DMS53 treated with DMSO at 0.1 percent for 48 hours (cell line): Measurements from ENCODE around the gene CIB4.
"Not testable (repeated sequence)": the region's sequence is repeated elsewhere in the genome, so short reads cannot be mapped to it uniquely, and the experiment has no call there.

ENCODE experiments used
- DNase-seq: peaks from one replicate; lab custom pipeline; 2025; ENCODE audit not compliant: unreplicated experiment; lab: John Stamatoyannopoulos, UW

CIB4 gene

DNA sequence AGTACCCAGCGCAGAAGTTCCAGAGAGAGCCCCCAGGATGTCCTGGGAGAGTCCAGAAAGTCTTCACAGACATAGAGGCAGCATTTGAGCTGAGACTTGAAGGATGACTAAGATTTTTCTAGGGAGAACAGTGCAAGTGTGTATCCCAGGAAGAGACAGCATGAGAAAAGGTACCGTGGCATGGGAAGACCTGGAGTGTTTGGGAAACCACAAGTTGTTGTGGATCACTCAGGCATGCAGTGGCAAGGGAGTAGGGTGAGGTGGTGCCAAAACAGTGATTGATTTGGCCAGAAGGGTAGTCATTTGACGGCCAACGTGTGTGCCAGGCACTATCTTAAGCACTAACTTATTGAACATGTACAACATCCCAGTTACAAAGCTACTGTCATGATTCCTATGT lies 26.9 kb upstream of the CIB4 start:
- DNase-seq: no peak

GRCh38 chr2:26666671-26667070 lies 25.5 kb upstream of the CIB4 start:
- DNase-seq: no peak

GRCh38 chr2:26665296-26665695 lies 24.1 kb upstream of the CIB4 start:
- DNase-seq: not testable (repeated sequence)

GRCh38 chr2:26660363-26660962 lies 19.3 kb upstream of the CIB4 start:
- DNase-seq: no peak

DNA sequence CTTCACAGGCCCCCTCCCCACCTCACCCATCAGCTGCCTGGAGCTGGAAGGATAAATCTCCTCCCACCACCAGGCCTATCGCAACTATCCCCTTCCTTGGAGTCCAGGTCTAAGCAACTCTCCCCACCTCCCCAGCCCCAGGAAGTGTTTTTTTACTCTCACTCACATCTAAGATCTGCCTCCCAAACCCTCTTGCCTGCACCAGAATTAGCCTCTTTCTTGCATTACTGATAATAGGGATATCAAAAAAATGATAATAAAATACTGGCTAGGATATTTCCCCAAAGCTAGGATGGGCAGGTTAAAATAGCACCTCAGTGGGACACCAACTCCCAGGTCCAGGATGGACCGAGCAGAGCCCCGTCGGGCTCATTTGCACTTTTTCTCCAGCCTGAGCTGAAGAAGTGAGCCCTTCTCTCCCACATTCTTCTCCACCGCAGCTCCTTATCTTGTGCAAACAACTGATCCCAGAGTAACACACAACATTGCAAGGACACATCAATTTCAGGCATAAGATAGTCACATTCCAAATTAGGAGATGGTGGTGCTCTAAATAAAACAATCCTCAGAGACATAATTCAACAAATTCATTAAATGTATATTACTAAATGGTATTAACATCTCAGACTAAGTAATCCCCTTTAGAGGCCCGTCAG lies 17.7 kb upstream of the CIB4 start:
- no peak for DNase-seq

- no peak for DNase-seq
Measured at GRCh38 chr2:26657265-26657664, 16.1 kb upstream of the CIB4 start.

- no peak for DNase-seq
Measured at GRCh38 chr2:26655611-26656195, 14.5 kb upstream of the CIB4 start.

GRCh38 chr2:26655120-26655519 lies 14.0 kb upstream of the CIB4 start:
- not testable (repeated sequence) for DNase-seq

DNA sequence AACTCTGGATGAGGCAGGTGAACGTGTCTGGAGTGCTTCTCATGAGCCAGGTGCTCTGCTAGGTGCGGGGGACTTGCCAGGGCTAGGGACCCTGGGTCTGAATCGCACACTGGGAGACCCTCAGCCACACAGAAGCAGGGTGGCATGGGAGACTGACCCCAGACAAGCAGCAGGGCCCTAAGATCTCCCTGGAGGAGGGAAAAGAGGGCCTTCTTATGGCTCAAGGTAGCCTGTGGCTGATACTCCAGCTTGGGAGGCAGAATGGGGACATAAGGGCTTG lies 12.8 kb upstream of the CIB4 start:
- no peak for DNase-seq

DNA sequence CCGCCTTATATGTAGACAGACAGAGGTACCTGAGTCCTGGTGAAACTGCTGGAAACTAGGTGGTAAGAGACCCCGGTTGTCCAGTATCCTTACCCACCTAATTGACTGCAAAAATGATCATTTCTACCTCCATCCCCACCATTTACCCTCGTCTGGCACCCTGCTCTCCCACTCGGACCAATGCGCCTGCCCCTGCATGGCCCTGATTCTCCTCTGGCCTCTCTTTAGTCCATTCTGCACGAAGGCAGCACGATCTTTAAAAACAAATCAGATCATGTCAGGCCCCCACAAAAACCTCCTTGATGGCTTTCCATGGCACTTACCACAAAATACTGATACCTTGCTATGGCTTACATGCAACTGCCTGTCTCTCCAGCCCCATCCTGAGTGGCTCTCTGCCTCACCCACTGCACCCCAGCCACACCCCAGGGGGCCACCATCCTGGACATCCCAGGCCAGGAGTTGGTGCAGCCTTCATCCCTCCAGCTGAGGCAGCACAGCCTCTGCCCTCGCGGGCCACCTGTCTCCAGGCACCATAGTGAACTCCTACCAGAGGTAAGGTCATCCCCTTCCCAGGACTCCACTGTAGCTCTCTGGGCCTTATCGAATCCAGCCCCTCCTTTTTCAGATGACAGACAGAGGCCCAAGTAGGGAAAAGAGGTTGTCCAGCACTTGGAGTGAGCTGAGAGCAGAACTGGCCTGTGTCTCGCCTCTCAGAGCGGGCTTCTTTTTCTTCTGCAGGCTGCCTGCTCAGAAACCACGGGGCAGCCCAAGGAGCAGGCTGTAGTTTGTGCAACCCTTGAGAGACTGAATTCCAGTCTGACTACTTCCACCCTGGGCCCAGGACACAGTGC lies 12.3 kb upstream of the CIB4 start:
- DNase-seq: no peak

- no peak for DNase-seq
Measured at GRCh38 chr2:26652361-26653041, 11.3 kb upstream of the CIB4 start.

DNA sequence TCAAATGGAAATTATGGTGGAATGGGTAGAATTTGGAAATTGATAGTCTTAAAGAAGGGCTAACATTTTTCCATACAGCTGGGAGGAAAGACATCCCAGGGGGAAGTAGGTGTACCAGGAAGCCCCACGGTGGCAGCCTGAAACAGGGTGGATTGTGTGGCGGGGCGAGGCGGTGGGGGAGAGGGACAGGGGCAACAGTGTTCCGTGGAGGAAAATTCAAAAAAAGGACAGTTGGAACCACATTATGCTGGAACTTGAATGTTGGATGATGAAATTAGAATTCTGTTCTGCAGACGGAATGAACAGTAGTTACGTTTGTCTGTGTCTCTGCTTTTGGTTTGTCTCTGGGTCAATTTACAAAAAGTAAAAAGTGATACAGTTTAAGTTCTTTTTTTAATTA lies 10.6 kb upstream of the CIB4 start:
- DNase-seq: no peak

DNA sequence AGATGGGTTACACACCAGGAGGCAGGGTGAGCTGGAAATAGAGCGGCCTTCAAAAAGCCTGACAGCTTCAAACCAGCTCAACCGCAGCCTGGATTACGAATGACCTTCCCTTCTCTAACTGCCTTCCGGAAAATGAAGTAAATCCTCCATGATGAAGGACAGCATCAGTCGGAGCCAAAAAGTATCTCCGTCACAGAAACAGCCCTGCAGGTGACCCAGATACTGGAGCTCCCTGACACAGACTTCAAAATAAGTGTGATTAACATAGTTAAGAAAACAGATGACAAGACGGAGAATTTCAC lies 10.3 kb upstream of the CIB4 start:
- no peak for DNase-seq

DNA sequence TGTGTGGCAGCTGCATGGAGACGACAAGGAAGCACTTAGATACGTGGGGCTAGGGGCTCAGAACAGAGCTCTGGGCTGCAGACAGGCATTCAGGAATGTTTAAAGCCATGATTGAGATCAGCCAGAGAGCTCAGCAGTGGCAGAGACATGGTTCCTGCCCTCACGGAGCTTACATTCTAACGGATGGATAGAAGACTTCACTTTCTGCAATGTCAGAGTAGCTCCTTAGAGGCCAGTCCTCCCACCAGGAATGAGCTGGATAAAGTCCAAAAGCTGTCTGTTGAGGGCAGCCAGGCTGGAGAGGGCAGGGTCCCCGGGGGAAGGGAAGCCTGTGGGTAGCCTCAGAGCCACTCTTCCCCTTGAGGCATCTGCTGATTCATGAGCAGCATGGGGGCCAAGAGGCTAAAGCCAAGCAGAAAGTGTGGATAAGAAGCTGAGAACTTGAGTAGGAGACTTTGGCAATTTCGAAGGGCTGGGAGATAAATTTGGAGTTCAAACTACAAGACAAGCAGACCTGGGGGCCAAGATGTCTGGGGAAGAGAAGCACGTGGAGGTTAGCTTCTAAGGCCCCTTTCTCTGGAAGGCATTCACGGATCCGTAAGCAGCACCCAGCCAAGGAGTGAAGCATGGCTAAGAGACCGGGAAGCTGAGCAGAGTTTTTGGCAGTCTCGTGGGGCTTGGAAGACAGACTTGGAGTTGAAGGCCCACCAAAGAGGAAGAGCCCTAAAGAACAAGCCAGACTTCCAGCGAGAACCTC lies 9.7 kb upstream of the CIB4 start:
- DNase-seq: no peak

GRCh38 chr2:26649992-26650712 lies 9.0 kb upstream of the CIB4 start:
- DNase-seq: no peak

DNA sequence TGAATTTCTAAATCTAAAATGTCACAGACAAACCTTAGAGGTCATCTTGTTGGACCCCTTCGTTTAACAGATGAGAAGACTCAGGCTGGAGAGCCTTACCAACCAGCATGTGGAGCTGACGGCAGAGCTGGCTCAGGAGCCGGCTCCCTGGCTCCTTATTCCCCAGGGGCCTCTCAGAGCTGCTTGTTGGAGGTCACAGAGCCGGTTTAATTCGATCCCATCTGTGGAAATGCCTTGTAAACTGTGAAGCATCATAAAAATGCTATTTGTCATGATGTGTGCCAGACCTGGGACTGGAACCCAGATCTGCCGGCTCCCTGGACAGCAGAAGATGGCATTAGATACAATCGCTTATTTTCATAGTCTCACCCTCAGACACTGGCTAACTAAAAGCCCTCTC lies 8.2 kb upstream of the CIB4 start:
- DNase-seq: no peak

- no peak for DNase-seq
Measured at GRCh38 chr2:26648516-26648915, 7.3 kb upstream of the CIB4 start.

DNA sequence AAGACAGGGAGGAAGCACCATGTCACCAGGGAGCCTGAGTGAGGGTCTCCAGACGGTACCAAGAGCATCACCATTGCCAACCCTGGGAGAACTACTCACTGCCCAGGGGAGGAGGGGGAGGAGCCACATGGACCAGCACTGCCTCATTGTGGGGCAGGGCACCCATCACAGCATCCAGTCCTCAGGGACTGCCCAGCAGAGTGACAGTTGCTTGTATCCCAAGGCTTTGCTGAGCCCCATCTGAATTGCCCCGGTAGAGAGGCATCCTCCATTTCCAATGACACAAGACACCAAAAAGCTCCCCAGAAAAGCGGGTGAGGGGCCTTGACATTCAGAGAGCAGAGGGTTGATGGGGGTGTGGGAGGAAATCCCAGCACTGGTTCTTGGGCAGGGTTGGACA lies 6.8 kb upstream of the CIB4 start:
- no peak for DNase-seq

- no peak for DNase-seq
Measured at GRCh38 chr2:26646986-26647672, 6.0 kb upstream of the CIB4 start.

DNA sequence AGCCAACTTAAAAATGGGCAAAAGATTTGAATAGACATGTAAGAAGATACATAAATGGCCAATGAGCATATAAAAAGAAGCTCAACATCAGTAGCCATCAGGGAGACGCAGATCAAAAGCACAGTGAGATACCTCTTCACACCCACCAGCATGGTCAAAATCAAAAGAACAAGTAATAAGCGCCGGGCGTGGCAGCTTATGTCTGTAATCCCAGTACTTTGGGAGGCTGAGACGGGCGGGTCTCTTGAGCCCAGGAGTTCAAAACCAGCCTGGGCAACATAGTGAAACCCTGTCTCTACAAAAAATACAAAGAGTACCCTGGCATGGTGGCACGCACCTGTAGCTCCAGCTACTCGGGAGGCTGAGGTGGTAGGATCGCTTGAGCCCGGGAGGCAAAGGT lies 4.6 kb upstream of the CIB4 start:
- no peak for DNase-seq
